ENCODE measurements around the gene C1QTNF6.

The C1QTNF6 gene

DNA sequence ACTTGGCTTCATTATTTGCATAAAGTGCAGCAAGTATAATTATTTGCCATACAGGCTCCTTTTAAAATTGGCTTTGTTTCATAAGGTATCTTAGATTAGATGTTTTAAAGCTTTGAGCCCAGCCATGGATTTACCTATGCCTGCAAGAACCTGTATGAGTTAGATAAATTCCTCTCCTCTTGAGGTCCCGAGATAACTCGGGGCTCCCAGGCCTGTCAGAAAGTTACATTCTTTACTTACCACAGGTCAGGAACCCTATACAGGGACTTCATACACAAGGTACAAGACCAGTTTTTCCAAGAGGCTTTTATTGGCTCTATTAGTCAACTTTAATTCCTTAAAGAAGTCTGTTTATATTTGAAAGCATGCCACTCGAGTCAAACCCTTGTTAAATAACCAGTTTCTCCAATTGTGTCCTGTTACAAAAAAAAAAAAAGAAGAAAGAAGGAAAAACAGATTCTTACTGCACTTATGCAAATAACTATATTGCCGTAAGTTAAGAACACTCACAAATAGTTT lies 2.3 kb upstream of the C1QTNF6 start:
- H3K27ac ChIP-seq = no peak overlapping the region
- TF ChIP-seq ZFX (IDR thresholded peaks at IDR 0.05; ENCODE audit: borderline replicate concordance) (no peak), CTCF (IDR thresholded peaks at IDR 0.05) (no peak)

DNA sequence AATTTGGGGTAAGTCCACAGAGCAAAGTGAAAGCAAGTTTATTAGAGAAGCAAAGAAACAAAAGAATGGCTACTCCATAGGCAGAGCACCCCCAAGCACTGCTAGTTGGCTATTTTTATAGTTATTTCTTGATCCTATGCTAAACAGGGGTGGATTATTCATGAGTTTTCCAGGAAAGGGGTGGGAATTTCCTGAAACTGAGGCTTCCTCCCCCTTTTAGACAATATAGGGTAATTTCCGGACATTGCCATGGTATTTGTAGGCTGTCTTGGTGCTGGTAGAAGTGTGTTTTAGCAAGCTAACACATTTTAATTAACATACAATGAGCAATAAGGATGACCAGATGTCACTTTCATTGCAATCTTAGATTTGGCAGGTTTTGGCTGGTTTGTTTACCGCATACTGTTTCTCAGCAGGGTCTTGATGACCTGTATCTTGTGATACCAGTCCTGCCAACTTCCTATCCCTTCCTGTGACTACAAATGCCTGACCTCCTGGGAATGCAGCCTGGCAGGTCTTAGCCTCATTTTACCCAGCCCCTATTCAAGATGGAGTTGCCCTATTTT lies 937 bp upstream of the C1QTNF6 start:
- no peak overlapping the region for H3K27ac ChIP-seq
- TF ChIP-seq ZFX (IDR thresholded peaks at IDR 0.05; ENCODE audit: borderline replicate concordance) = no peak
- TF ChIP-seq CTCF (IDR thresholded peaks at IDR 0.05) = no peak

DNA sequence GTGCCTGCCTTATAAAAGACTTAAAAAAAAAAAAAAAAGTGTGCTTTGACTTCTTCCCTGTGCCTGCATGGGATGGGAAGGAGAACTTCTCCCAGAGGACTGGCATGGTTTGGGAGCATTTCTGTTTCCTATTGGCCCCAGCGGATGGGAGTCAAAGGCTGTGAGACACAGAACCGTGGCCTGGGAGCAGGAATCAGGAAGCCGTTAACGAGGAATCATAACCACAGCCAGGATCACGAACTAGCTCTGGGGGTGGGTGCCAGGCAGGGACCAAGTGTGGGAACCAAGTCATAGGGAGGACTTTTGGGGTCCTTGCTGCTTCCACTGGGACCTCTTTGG lies 526 bp downstream of the C1QTNF6 start:
- no peak for TF ChIP-seq ZFX (IDR thresholded peaks at IDR 0.05; ENCODE audit: borderline replicate concordance)
- no peak for TF ChIP-seq CTCF (IDR thresholded peaks at IDR 0.05)
- no peak overlapping the region for H3K27ac ChIP-seq

GRCh38 chr22:37186997-37187522 lies 987 bp downstream of the C1QTNF6 start:
- no peak overlapping the region for H3K27ac ChIP-seq
- TF ChIP-seq CTCF (IDR thresholded peaks at IDR 0.05) (no peak), ZFX (IDR thresholded peaks at IDR 0.05; ENCODE audit: borderline replicate concordance) (no peak)

- no peak overlapping the region for H3K27ac ChIP-seq
- TF ChIP-seq ZFX (IDR thresholded peaks at IDR 0.05; ENCODE audit: borderline replicate concordance) = no peak
- TF ChIP-seq CTCF (IDR thresholded peaks at IDR 0.05) = no peak
These were observed 1.6 kb downstream of the C1QTNF6 start for GRCh38 chr22:37186228-37186996.

- TF ChIP-seq ZFX (IDR thresholded peaks at IDR 0.05; ENCODE audit: borderline replicate concordance) (no peak), CTCF (IDR thresholded peaks at IDR 0.05) (no peak)
- H3K27ac ChIP-seq = no peak overlapping the region
These were observed 2.3 kb downstream of the C1QTNF6 start for GRCh38 chr22:37185646-37186227.

Data from 22Rv1 (cell line).